ENCODE measurements around the gene GUCY2D.

GUCY2D gene

GRCh38 chr17:7992924-7993323, 9.5 kb upstream of the GUCY2D start:
- peak; percentile 35 for DNase-seq (ENCODE audit: low spot score)

GRCh38 chr17:7993972-7994589, 8.3 kb upstream of the GUCY2D start:
- DNase-seq (ENCODE audit: low spot score), result no peak

- DNase-seq (ENCODE audit: low spot score), result no peak
Measured at GRCh38 chr17:7995724-7996123, 6.7 kb upstream of the GUCY2D start.

- DNase-seq (ENCODE audit: low spot score), result peak; percentile 40
Measured at GRCh38 chr17:7997186-7997585, 5.2 kb upstream of the GUCY2D start.

GRCh38 chr17:8002721-8003593, 542 bp downstream of the GUCY2D start:
- DNase-seq (ENCODE audit: low spot score), result no peak

GRCh38 chr17:8003594-8004181, 1.3 kb downstream of the GUCY2D start:
- DNase-seq (ENCODE audit: low spot score), result no peak

- DNase-seq (ENCODE audit: low spot score), result no peak
Measured at GRCh38 chr17:8004899-8005298, 2.5 kb downstream of the GUCY2D start.

GRCh38 chr17:8005357-8005756, 2.9 kb downstream of the GUCY2D start:
- no peak for DNase-seq (ENCODE audit: low spot score)

- DNase-seq (ENCODE audit: low spot score), result no peak
Measured at GRCh38 chr17:8005967-8006730, 3.7 kb downstream of the GUCY2D start.

GRCh38 chr17:8006836-8007680, 4.6 kb downstream of the GUCY2D start:
- DNase-seq (ENCODE audit: low spot score), result no peak

GRCh38 chr17:8007836-8008235, 5.4 kb downstream of the GUCY2D start:
- DNase-seq (ENCODE audit: low spot score), result no peak

- no peak for DNase-seq (ENCODE audit: low spot score)
Measured at GRCh38 chr17:8012045-8012580, 9.7 kb downstream of the GUCY2D start.

- DNase-seq (ENCODE audit: low spot score), result no peak
Measured at GRCh38 chr17:8012996-8013640, 10.7 kb downstream of the GUCY2D start.

GRCh38 chr17:8013731-8014557, 11.5 kb downstream of the GUCY2D start:
- no peak for DNase-seq (ENCODE audit: low spot score)

GRCh38 chr17:8014558-8014850, 12.1 kb downstream of the GUCY2D start:
- no peak for DNase-seq (ENCODE audit: low spot score)

- DNase-seq (ENCODE audit: low spot score), result no peak
Measured at GRCh38 chr17:8015236-8015956, 13.0 kb downstream of the GUCY2D start.

- no peak for DNase-seq (ENCODE audit: low spot score)
Measured at GRCh38 chr17:8015957-8016631, 13.7 kb downstream of the GUCY2D start.

GRCh38 chr17:8016632-8017424, 14.4 kb downstream of the GUCY2D start:
- DNase-seq (ENCODE audit: low spot score), result peak; percentile 53
